Neuronal stem cell (in vitro differentiated cells): ENCODE data around the gene UGT3A1.

Source experiments
- DNase-seq: peaks from one replicate; pipeline ENCODE4 v3.0.0-alpha.2; 2013; ENCODE audit warnings: low spot score
- H2AFZ ChIP-seq: one replicate; pipeline ENCODE4 v1.6.1; 2013; ENCODE audit warnings: mild to moderate bottlenecking, low read length, inconsistent platforms
- H2AK5ac ChIP-seq: 2 replicates; pipeline ENCODE4 v1.6.1; 2013; ENCODE audit warnings: low read depth, mild to moderate bottlenecking, inconsistent platforms, low read length, moderate library complexity, mixed read lengths
- H2BK120ac ChIP-seq: 2 replicates; pipeline ENCODE4 v1.6.1; 2013; ENCODE audit warnings: low read depth, mild to moderate bottlenecking, inconsistent platforms, low read length, moderate library complexity, mixed read lengths
- H2BK12ac ChIP-seq: one replicate; pipeline ENCODE4 v1.6.1; 2013; ENCODE audit warnings: low read length, inconsistent platforms
- H2BK15ac ChIP-seq: 2 replicates; pipeline ENCODE4 v1.6.1; 2013; ENCODE audit warnings: mild to moderate bottlenecking, low read length, inconsistent platforms, mixed read lengths
- H2BK5ac ChIP-seq: one replicate; pipeline ENCODE4 v1.6.1; 2013; ENCODE audit warnings: inconsistent platforms, mild to moderate bottlenecking, low read length, moderate library complexity
- H3K14ac ChIP-seq: one replicate; pipeline ENCODE4 v1.6.1; 2013; ENCODE audit warnings: low read length, inconsistent platforms
- H3K18ac ChIP-seq: 2 replicates; pipeline ENCODE4 v1.6.1; 2013; ENCODE audit warnings: low read length, inconsistent platforms
- H3K23ac ChIP-seq: 2 replicates; pipeline ENCODE4 v1.6.1; 2013; ENCODE audit warnings: low read depth, mild to moderate bottlenecking, mixed read lengths, low read length, inconsistent platforms; ENCODE audit not compliant: poor library complexity
- H3K27ac ChIP-seq: replicated peaks from 3 replicates; pipeline ENCODE4 v1.5.1; 2013; ENCODE audit warnings: low read length, inconsistent platforms
- H3K27me3 ChIP-seq, 3 experiments: 2 replicates each; pipeline ENCODE4 v1.6.1; 2013; ENCODE audit warnings: low read length in 3 of 3, mild to moderate bottlenecking in 2 of 3, inconsistent platforms in 1 of 3, low read depth in 1 of 3, mixed read lengths in 1 of 3, moderate library complexity in 1 of 3; ENCODE audit not compliant: control insufficient read depth in 3 of 3, insufficient read depth in 3 of 3
- H3K36me3 ChIP-seq, 2 donors: replicated peaks in 1 of 2; 2 replicates each; pipeline ENCODE4 v1.6.1; 2013; ENCODE audit warnings: low read length in 2 of 2; ENCODE audit not compliant: control insufficient read depth in 2 of 2, insufficient read depth in 2 of 2
- H3K4ac ChIP-seq: 2 replicates; pipeline ENCODE4 v1.6.1; 2013; ENCODE audit warnings: inconsistent platforms, mild to moderate bottlenecking, low read length, moderate library complexity
- H3K4me1 ChIP-seq, 2 donors: 1 replicate in 1 of 2; 2 replicates in 1 of 2; pipeline ENCODE4 v1.6.1; 2013; ENCODE audit warnings: low read length in 2 of 2, low read depth in 1 of 2; ENCODE audit not compliant: control insufficient read depth in 2 of 2, insufficient read depth in 1 of 2
- H3K4me2 ChIP-seq: one replicate; pipeline ENCODE4 v1.6.1; 2013; ENCODE audit warnings: mild to moderate bottlenecking, low read length, inconsistent platforms; ENCODE audit not compliant: insufficient read depth, poor library complexity, severe bottlenecking
- H3K4me3 ChIP-seq, 2 donors: 2 replicates each; pipeline ENCODE4 v1.5.1; 2013; ENCODE audit warnings: low read length in 2 of 2, mild to moderate bottlenecking in 2 of 2, inconsistent platforms in 1 of 2, moderate library complexity in 1 of 2
- H3K79me1 ChIP-seq: one replicate; pipeline ENCODE4 v1.6.1; 2013; ENCODE audit warnings: low read depth, mild to moderate bottlenecking, inconsistent platforms, low read length, moderate library complexity
- H3K9ac ChIP-seq: one replicate; pipeline ENCODE4 v1.6.1; 2013; ENCODE audit warnings: mild to moderate bottlenecking, low read depth, low read length, inconsistent platforms; ENCODE audit not compliant: poor library complexity
- H3K9me3 ChIP-seq, 2 donors: replicated peaks in 1 of 2; 2 replicates each; pipeline versions ENCODE3 to v1.6.1; 2013; ENCODE audit warnings: low read length in 2 of 2, mild to moderate bottlenecking in 2 of 2, inconsistent platforms in 1 of 2, low read depth in 1 of 2, mixed read lengths in 1 of 2, moderate library complexity in 1 of 2; ENCODE audit not compliant: control insufficient read depth in 2 of 2, insufficient read depth in 1 of 2
- H4K8ac ChIP-seq: one replicate; pipeline ENCODE4 v1.6.1; 2013; ENCODE audit warnings: low read depth, mild to moderate bottlenecking, inconsistent platforms, low read length, moderate library complexity
- H4K91ac ChIP-seq: one replicate; pipeline ENCODE4 v1.6.1; 2013; ENCODE audit warnings: low read length, low read depth, mild to moderate bottlenecking, inconsistent platforms; ENCODE audit not compliant: poor library complexity
- WGBS, 2 donors: extraction: QIAGEN DNeasy Blood & Tissue Kit; methylation state at CpG; one replicate each; pipeline ENCODE4 v1.1.7; 2013; ENCODE audit warnings: missing lambda C conversion rate in 2 of 2, mixed read lengths in 1 of 2; ENCODE audit not compliant: insufficient read length in 2 of 2, insufficient replicate concordance in 1 of 2; ENCODE audit errors: extremely low coverage in 2 of 2; 5-methylcytosine and 5-hydroxymethylcytosine counted together

The UGT3A1 gene

GRCh38 chr5:36017622-36018021 is 26.4 kb upstream of the UGT3A1 start:
- Histone ChIP-seq H3K4me1 (peaks cover 0 to 2% of the 10 kb centered on the region in 2 donors), H3K14ac (no peak overlapping the region), H2BK12ac (no peak overlapping the region), H4K91ac (no peak overlapping the region), H2BK5ac (no peak overlapping the region), H3K27me3 (no peaks in the 10 kb centered on the region), H2AK5ac (no peak overlapping the region), H3K23ac (no peak overlapping the region), H3K36me3 (no peaks in the 10 kb centered on the region), H2AFZ (no peak overlapping the region), H3K9me3 (peaks cover 6% of the 10 kb centered on the region in 2 donors), H2BK120ac (no peak overlapping the region), H3K4ac (no peak overlapping the region), H3K18ac (no peak overlapping the region), H4K8ac (no peak overlapping the region), H3K4me3 (no peak overlapping the region), H3K9ac (no peak overlapping the region), H3K27ac (no peak overlapping the region), H3K4me2 (no peak overlapping the region), H2BK15ac (no peak overlapping the region), H3K79me1 (no peaks in the 10 kb centered on the region)
- no CpG with 5 or more reads among the region's 5 CpGs for WGBS, 2 donors
- no peak for DNase-seq

GRCh38 chr5:36017004-36017403 is 25.8 kb upstream of the UGT3A1 start:
- no peak overlapping the region for H3K4me3 ChIP-seq
- H2BK15ac ChIP-seq, result no peak overlapping the region
- no peak overlapping the region for H3K18ac ChIP-seq
- no peak overlapping the region for H2AFZ ChIP-seq
- H3K14ac ChIP-seq, result no peak overlapping the region
- no peak overlapping the region for H2BK120ac ChIP-seq
- no peak overlapping the region for H3K23ac ChIP-seq
- no peaks in the 10 kb centered on the region for H3K79me1 ChIP-seq
- H3K27me3 ChIP-seq, result no peaks in the 10 kb centered on the region
- no CpG with 5 or more reads among the region's 1 CpG for WGBS, 2 donors
- no peak overlapping the region for H2BK5ac ChIP-seq
- H3K27ac ChIP-seq, result no peak overlapping the region
- H3K4me1 ChIP-seq, result no peaks in the 10 kb centered on the region
- no peak for DNase-seq
- no peak overlapping the region for H3K9ac ChIP-seq
- H3K4me2 ChIP-seq, result no peak overlapping the region
- peaks cover 6% of the 10 kb centered on the region in 2 donors for H3K9me3 ChIP-seq
- no peaks in the 10 kb centered on the region for H3K36me3 ChIP-seq
- no peak overlapping the region for H2AK5ac ChIP-seq
- H4K8ac ChIP-seq, result no peak overlapping the region
- H3K4ac ChIP-seq, result no peak overlapping the region
- no peak overlapping the region for H2BK12ac ChIP-seq
- no peak overlapping the region for H4K91ac ChIP-seq

- Histone ChIP-seq H3K27me3 (no peaks in the 10 kb centered on the region), H2AK5ac (no peak overlapping the region), H2AFZ (no peak overlapping the region), H3K14ac (no peak overlapping the region), H3K36me3 (no peaks in the 10 kb centered on the region), H2BK12ac (no peak overlapping the region), H3K9me3 (peaks cover 10 to 13% of the 10 kb centered on the region in 2 donors), H3K27ac (no peak overlapping the region), H4K8ac (no peak overlapping the region), H3K4me1 (no peaks in the 10 kb centered on the region), H2BK120ac (no peak overlapping the region), H2BK15ac (no peak overlapping the region), H3K9ac (no peak overlapping the region), H3K18ac (no peak overlapping the region), H3K4me3 (no peak overlapping the region), H3K4me2 (no peak overlapping the region), H3K79me1 (no peaks in the 10 kb centered on the region), H4K91ac (no peak overlapping the region), H2BK5ac (no peak overlapping the region), H3K4ac (no peak overlapping the region), H3K23ac (no peak overlapping the region)
- WGBS, 2 donors, result no CpG with 5 or more reads among the region's 2 CpGs
- no peak for DNase-seq
Observed at GRCh38 chr5:36013182-36013581, 22.0 kb upstream of the UGT3A1 start.

- H3K27me3 ChIP-seq, result no peaks in the 10 kb centered on the region
- H4K91ac ChIP-seq, result no peak overlapping the region
- H3K4ac ChIP-seq, result no peak overlapping the region
- H3K27ac ChIP-seq, result no peak overlapping the region
- DNase-seq, result no peak
- no peak overlapping the region for H2BK5ac ChIP-seq
- H3K4me1 ChIP-seq, result no peaks in the 10 kb centered on the region
- no peak overlapping the region for H4K8ac ChIP-seq
- no CpG with 5 or more reads among the region's 1 CpG for WGBS, 2 donors
- no peak overlapping the region for H3K9ac ChIP-seq
- H2AFZ ChIP-seq, result no peak overlapping the region
- H3K4me3 ChIP-seq, result no peak overlapping the region
- no peak overlapping the region for H2BK120ac ChIP-seq
- no peak overlapping the region for H2BK12ac ChIP-seq
- no peak overlapping the region for H2BK15ac ChIP-seq
- H3K23ac ChIP-seq, result no peak overlapping the region
- H2AK5ac ChIP-seq, result no peak overlapping the region
- no peak overlapping the region for H3K4me2 ChIP-seq
- peaks cover 7 to 8% of the 10 kb centered on the region in 2 donors for H3K9me3 ChIP-seq
- no peak overlapping the region for H3K18ac ChIP-seq
- no peaks in the 10 kb centered on the region for H3K36me3 ChIP-seq
- H3K79me1 ChIP-seq, result no peaks in the 10 kb centered on the region
- H3K14ac ChIP-seq, result no peak overlapping the region
Observed at GRCh38 chr5:36009698-36010097, 18.5 kb upstream of the UGT3A1 start.
